ENCODE measurements around the gene WNT7A.

Gene WNT7A

GRCh38 chr3:13839726-13840340 lies 40.0 kb downstream of the WNT7A start:
- no peaks in the 10 kb centered on the region for H3K36me3 ChIP-seq (ENCODE audit: insufficient read depth, low read length)
- no peak overlapping the region for H3K4me2 ChIP-seq (ENCODE audit: insufficient read depth, low read length)
- no peak overlapping the region for H3K9ac ChIP-seq (ENCODE audit: low read depth, low read length)
- DNase-seq = no peak
- no peaks in the 10 kb centered on the region for H3K79me2 ChIP-seq (ENCODE audit: insufficient read depth, low read length)
- H3K27me3 ChIP-seq (ENCODE audit: insufficient read depth, low read length, poor library complexity) = no peaks in the 10 kb centered on the region
- H3K4me3 ChIP-seq (ENCODE audit: low read depth in 1 of 2, low read length in 2 of 2) = no peak overlapping the region
- no peaks in the 10 kb centered on the region for H3K4me1 ChIP-seq (ENCODE audit: insufficient read depth, low read length)
- no peak for TF ChIP-seq CTCF (IDR thresholded peaks at IDR 0.05; ENCODE audit: borderline replicate concordance, extremely low read depth, low read length, poor library complexity, severe bottlenecking)
- no peak for TF ChIP-seq EZH2 (IDR thresholded peaks at IDR 0.05; ENCODE audit: borderline replicate concordance, low read depth, low read length, severe bottlenecking)
- no peaks in the 10 kb centered on the region for H4K20me1 ChIP-seq (ENCODE audit: insufficient read depth, low read length)
- H3K9me3 ChIP-seq (ENCODE audit: insufficient read depth, low read length, severe bottlenecking) = no peaks in the 10 kb centered on the region
- no peak overlapping the region for H3K27ac ChIP-seq (ENCODE audit: low read length)
- ATAC-seq (ENCODE audit: insufficient read depth, low read depth) = no peak
- H2AFZ ChIP-seq (ENCODE audit: low read depth, low read length) = no peak overlapping the region

- H2AFZ ChIP-seq (ENCODE audit: low read depth, low read length) = no peak overlapping the region
- H3K4me1 ChIP-seq (ENCODE audit: insufficient read depth, low read length) = no peaks in the 10 kb centered on the region
- DNase-seq = no peak
- no peaks in the 10 kb centered on the region for H3K9me3 ChIP-seq (ENCODE audit: insufficient read depth, low read length, severe bottlenecking)
- ATAC-seq (ENCODE audit: insufficient read depth, low read depth) = no peak
- no peaks in the 10 kb centered on the region for H3K79me2 ChIP-seq (ENCODE audit: insufficient read depth, low read length)
- TF ChIP-seq EZH2 (IDR thresholded peaks at IDR 0.05; ENCODE audit: borderline replicate concordance, low read depth, low read length, severe bottlenecking) (no peak), CTCF (IDR thresholded peaks at IDR 0.05; ENCODE audit: borderline replicate concordance, extremely low read depth, low read length, poor library complexity, severe bottlenecking) (no peak)
- H3K27me3 ChIP-seq (ENCODE audit: insufficient read depth, low read length, poor library complexity) = no peaks in the 10 kb centered on the region
- no peaks in the 10 kb centered on the region for H4K20me1 ChIP-seq (ENCODE audit: insufficient read depth, low read length)
- H3K4me2 ChIP-seq (ENCODE audit: insufficient read depth, low read length) = no peak overlapping the region
- H3K4me3 ChIP-seq (ENCODE audit: low read depth in 1 of 2, low read length in 2 of 2) = no peak overlapping the region
- no peak overlapping the region for H3K27ac ChIP-seq (ENCODE audit: low read length)
- H3K9ac ChIP-seq (ENCODE audit: low read depth, low read length) = no peak overlapping the region
- no peaks in the 10 kb centered on the region for H3K36me3 ChIP-seq (ENCODE audit: insufficient read depth, low read length)
Measured at GRCh38 chr3:13839253-13839652, 40.6 kb downstream of the WNT7A start.

GRCh38 chr3:13838421-13838820 lies 41.5 kb downstream of the WNT7A start:
- H3K4me2 ChIP-seq (ENCODE audit: insufficient read depth, low read length) = no peak overlapping the region
- H2AFZ ChIP-seq (ENCODE audit: low read depth, low read length) = no peak overlapping the region
- H3K27ac ChIP-seq (ENCODE audit: low read length) = no peak overlapping the region
- H4K20me1 ChIP-seq (ENCODE audit: insufficient read depth, low read length) = no peaks in the 10 kb centered on the region
- H3K27me3 ChIP-seq (ENCODE audit: insufficient read depth, low read length, poor library complexity) = peaks cover 4% of the 10 kb centered on the region
- no peaks in the 10 kb centered on the region for H3K9me3 ChIP-seq (ENCODE audit: insufficient read depth, low read length, severe bottlenecking)
- no peaks in the 10 kb centered on the region for H3K36me3 ChIP-seq (ENCODE audit: insufficient read depth, low read length)
- no peak overlapping the region for H3K9ac ChIP-seq (ENCODE audit: low read depth, low read length)
- TF ChIP-seq CTCF (IDR thresholded peaks at IDR 0.05; ENCODE audit: borderline replicate concordance, extremely low read depth, low read length, poor library complexity, severe bottlenecking) (no peak), EZH2 (IDR thresholded peaks at IDR 0.05; ENCODE audit: borderline replicate concordance, low read depth, low read length, severe bottlenecking) (no peak)
- ATAC-seq (ENCODE audit: insufficient read depth, low read depth) (no peak), DNase-seq (no peak)
- H3K79me2 ChIP-seq (ENCODE audit: insufficient read depth, low read length) = no peaks in the 10 kb centered on the region
- no peak overlapping the region for H3K4me3 ChIP-seq (ENCODE audit: low read depth in 1 of 2, low read length in 2 of 2)
- no peaks in the 10 kb centered on the region for H3K4me1 ChIP-seq (ENCODE audit: insufficient read depth, low read length)

Data from DND-41 (cell line).